GM12878 (cell line): Measurements from ENCODE around the gene RYR2. TPM values are rescaled to one million over a fixed set of nuclear protein-coding genes. Genes with fewer than 3 reads are reported as not detected.

Source experiments
- FOXM1 ChIP-seq: IDR thresholded peaks from 2 replicates; pipeline ENCODE4 v1.6.1; 2012; ENCODE audit warnings: low read depth, mild to moderate bottlenecking, inconsistent platforms, low read length, moderate library complexity
- MYB ChIP-seq: fragments of 150-350 bp; IDR thresholded peaks from 2 replicates; pipeline ENCODE4 v1.6.1; 2014; ENCODE audit warnings: mild to moderate bottlenecking, low read depth, low read length, borderline replicate concordance
- NFYB ChIP-seq: IDR thresholded peaks from 2 replicates; pipeline ENCODE4 v1.6.1; 2011; ENCODE audit warnings: low read depth, mild to moderate bottlenecking, low read length, improper control_type of control experiment, moderate library complexity; ENCODE audit not compliant: insufficient read depth
- PAX8 ChIP-seq: fragments of 450-650 bp; IDR thresholded peaks from 2 replicates; pipeline ENCODE4 v1.6.1; 2017; ENCODE audit warnings: mild to moderate bottlenecking, moderate library complexity
- RAD21 ChIP-seq: IDR thresholded peaks from 2 replicates; pipeline ENCODE4 v1.6.1; 2011; ENCODE audit warnings: mild to moderate bottlenecking, low read depth, low read length, moderate library complexity; ENCODE audit not compliant: insufficient read depth
- SRF ChIP-seq, 2 experiments: IDR thresholded peaks; 2 replicates each; pipeline ENCODE4 v1.6.1; 2011; ENCODE audit warnings: low read depth in 2 of 2, low read length in 2 of 2, mild to moderate bottlenecking in 1 of 2, moderate library complexity in 1 of 2
- ZNF622 ChIP-seq: fragments of 450-650 bp; IDR thresholded peaks from 2 replicates; pipeline ENCODE4 v1.6.1; 2017; ENCODE audit warnings: mild to moderate bottlenecking, inconsistent platforms
- polyA plus RNA-seq, 11 experiments: library from polyadenylated mRNA; depleted of rRNA in 4 of 11; unstranded in 6 of 11; stranded (reverse) in 5 of 11; fragments of >200 nt; fragmentation: Nextera tagmentation in 4 of 11; fragmentation: Illumina TruSeq in 1 of 11; extraction: Ambion mirVana in 4 of 11; extraction: Trizol in 1 of 11; gene quantifications; 1 replicate in 1 of 11; 2 replicates in 10 of 11; pipeline versions ENCODE4 v1.2.1 to v1.2.3, GENCODE V29; 2011 to 2016; ENCODE audit warnings: inconsistent platforms in 2 of 11, missing spikeins in 2 of 11, low read depth in 1 of 11
- total RNA-seq, 4 experiments: library from RNA; depleted of rRNA in 3 of 4; stranded (reverse); fragments of >200 nt in 3 of 4; fragmentation: Illumina TruSeq in 1 of 4; extraction: Trizol in 1 of 4; gene quantifications; 2 replicates each; pipeline versions ENCODE4 v1.2.1 to v1.2.3, GENCODE V29; 2013 to 2021
- TF ChIP-seq, protein P1 (sequence below): fragments of 450-650 bp; IDR thresholded peaks from 2 replicates; pipeline ENCODE4 v1.6.1; 2016; ENCODE audit warnings: mild to moderate bottlenecking
- TF ChIP-seq, protein P2 (sequence below), 3 experiments: IDR thresholded peaks in 2 of 3; conservative IDR thresholded peaks in 1 of 3; 2 replicates each; pipeline ENCODE4 v1.5.1; 2011; ENCODE audit warnings: low read depth in 3 of 3, low read length in 3 of 3, mild to moderate bottlenecking in 3 of 3, control low read depth in 2 of 3, moderate library complexity in 2 of 3, inconsistent platforms in 1 of 3, mixed read lengths in 1 of 3; ENCODE audit not compliant: control insufficient read depth in 2 of 3, insufficient read depth in 1 of 3; ENCODE audit errors: extremely low read depth in 1 of 3

The RYR2 gene
- total and polyA plus RNA-seq, 10 of the 15 experiments (the other 5 are each of a cell fraction or from before 2014, with no cell fraction given): 0.01 to 0.04 TPM; not detected in 8

DNA sequence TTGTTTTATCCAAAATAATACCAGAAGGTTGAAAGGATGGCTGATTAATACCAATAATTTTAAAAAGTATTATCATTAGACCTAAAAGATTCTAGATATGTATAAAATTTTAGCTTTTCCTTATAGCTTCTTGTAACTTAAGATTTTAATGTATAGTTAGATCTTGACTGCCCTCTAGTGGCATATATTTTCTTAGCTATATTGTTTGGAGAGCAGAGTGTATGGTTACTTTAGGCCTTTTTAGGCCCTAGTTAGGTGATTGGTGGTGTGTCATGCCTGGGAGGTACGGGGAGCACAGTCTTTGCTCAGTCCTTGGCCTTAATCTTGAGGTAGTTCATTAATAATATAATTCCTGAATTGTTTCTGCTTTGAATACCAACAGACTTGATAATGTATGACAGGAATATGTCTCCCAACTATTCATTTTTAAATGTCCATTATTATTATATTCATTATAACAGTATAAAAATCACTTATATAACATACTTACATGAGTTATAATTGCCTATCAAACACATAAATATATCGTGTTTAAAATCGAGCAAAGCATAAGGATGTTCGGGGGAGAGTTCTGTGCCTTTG lies 520.3 kb downstream of the RYR2 start (continued):
- TF ChIP-seq FOXM1: no peak
- TF ChIP-seq RAD21: peak; percentile 47
- TF ChIP-seq ZNF622: no peak
- TF ChIP-seq, protein P1, sequence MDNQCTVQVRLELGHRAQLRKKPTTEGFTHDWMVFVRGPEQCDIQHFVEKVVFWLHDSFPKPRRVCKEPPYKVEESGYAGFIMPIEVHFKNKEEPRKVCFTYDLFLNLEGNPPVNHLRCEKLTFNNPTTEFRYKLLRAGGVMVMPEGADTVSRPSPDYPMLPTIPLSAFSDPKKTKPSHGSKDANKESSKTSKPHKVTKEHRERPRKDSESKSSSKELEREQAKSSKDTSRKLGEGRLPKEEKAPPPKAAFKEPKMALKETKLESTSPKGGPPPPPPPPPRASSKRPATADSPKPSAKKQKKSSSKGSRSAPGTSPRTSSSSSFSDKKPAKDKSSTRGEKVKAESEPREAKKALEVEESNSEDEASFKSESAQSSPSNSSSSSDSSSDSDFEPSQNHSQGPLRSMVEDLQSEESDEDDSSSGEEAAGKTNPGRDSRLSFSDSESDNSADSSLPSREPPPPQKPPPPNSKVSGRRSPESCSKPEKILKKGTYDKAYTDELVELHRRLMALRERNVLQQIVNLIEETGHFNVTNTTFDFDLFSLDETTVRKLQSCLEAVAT: no peak
- no peak for TF ChIP-seq MYB
- TF ChIP-seq, protein P2, sequence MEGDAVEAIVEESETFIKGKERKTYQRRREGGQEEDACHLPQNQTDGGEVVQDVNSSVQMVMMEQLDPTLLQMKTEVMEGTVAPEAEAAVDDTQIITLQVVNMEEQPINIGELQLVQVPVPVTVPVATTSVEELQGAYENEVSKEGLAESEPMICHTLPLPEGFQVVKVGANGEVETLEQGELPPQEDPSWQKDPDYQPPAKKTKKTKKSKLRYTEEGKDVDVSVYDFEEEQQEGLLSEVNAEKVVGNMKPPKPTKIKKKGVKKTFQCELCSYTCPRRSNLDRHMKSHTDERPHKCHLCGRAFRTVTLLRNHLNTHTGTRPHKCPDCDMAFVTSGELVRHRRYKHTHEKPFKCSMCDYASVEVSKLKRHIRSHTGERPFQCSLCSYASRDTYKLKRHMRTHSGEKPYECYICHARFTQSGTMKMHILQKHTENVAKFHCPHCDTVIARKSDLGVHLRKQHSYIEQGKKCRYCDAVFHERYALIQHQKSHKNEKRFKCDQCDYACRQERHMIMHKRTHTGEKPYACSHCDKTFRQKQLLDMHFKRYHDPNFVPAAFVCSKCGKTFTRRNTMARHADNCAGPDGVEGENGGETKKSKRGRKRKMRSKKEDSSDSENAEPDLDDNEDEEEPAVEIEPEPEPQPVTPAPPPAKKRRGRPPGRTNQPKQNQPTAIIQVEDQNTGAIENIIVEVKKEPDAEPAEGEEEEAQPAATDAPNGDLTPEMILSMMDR (IDR thresholded peaks at IDR 0.05 in 2 of 3, conservative IDR thresholded peaks at IDR 0.05 in 1 of 3; ENCODE audit: control insufficient read depth in 2 of 3, extremely low read depth in 1 of 3, insufficient read depth in 1 of 3, low read depth in 3 of 3, low read length in 3 of 3): peak; percentile 31 to 52 (median 52); a peak in 5 of 6 replicates
- no peak for TF ChIP-seq NFYB
- no peak for TF ChIP-seq PAX8
- TF ChIP-seq SRF (IDR thresholded peaks at IDR 0.05; ENCODE audit: low read depth in 2 of 2, low read length in 2 of 2): no peak
